HFF-Myc (cell line): ENCODE results near the gene PHF10.
A peak's percentile ranks its signal among the peaks of the same experiment; 100 is the strongest.
"Not testable (repeated sequence)": the region's sequence is repeated elsewhere in the genome, so short reads cannot be mapped to it uniquely, and the experiment has no call there.

Source experiments
- DNase-seq: peaks from one replicate; pipeline ENCODE4 v3.0.0-alpha.2; 2011; ENCODE audit warnings: low read depth; ENCODE audit errors: extremely low read depth
- H3K4me3 ChIP-seq: replicated peaks from 2 replicates; pipeline ENCODE4 v1.5.1; 2011; ENCODE audit warnings: low read depth, mild to moderate bottlenecking, control low read depth, low read length
- CTCF ChIP-seq: IDR thresholded peaks from 2 replicates; pipeline ENCODE4 v1.5.1; 2012; ENCODE audit warnings: mild to moderate bottlenecking, low read depth, low read length, control low read depth; ENCODE audit errors: missing control alignments

Gene PHF10

DNA sequence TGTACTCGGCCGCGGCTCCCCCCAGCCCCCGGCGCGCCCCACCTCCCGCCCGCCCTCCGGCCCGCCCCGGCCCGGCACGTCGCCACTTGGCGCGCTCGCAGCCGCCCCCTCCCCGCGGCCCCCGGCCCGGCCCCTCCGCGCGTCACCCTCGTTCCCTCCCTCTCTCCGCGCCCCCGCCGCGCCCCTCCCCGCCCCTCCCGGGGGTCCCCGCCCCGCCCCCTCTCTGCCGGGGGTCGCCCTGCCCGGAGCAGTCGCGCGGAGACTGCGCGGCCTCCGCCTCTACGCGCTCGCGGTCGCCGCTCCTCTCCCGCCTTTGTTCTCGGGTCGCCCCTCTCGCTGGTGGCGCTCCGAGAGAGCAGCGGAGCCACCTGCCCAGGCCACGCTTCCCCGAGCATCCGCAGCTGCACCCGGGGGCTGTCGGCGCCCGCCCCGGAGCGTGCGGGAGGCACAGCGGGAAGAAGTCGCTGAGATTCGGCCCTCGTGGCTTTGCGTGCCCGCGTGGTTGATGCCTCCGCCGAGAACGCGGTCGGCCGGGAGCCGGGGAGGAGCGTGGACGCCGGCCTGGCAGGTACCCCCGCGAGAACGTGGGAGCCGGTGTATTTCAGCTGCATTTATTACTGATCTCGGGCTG lies at the start of gene PHF10:
TSS of gene PHF10 (minus strand) at position 7 of the 631 bp plus-strand sequence. CDS start 569 bp downstream, outside the sequence.
- no peak for DNase-seq
- H3K4me3 ChIP-seq: peak within 1 kb of the TSS; percentile 66
- TF ChIP-seq CTCF: no peak

DNA sequence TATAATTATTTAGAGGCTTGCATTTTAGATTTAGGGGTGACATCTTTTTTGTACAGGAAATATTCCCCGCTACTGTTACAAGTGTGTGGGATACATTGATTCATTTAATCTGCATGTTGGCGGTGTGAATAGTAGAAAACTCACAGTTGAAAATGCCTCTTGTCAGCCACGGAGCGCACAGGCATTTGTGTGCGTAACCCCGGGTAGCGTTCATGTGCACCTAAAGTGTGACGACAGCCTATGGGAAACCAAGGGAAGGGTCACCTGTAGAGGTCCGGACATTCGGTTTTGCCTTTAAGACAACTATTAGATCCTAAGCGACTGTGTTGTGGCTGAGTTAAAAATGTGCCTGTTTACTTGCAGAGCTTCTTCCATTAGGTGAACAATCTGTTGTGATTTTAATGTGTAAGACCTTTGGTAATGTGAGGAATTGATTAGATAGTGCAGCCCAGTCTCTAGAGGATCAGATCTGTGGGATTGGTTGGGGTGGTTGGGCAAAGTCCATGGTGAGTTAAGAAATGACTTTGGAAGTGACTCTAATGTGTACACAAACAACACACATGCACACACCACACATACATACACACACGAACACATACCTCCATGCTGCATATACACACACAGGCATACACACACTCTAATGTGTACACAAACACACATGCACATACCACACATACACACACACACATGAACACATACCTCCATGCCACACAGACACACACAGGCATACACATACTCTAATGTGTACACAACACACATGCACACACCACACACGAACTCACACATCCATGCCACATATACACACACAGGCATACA lies 42.8 kb upstream of the PHF10 start:
- no peak for TF ChIP-seq CTCF
- H3K4me3 ChIP-seq: no peak overlapping the region
- DNase-seq: no peak

DNA sequence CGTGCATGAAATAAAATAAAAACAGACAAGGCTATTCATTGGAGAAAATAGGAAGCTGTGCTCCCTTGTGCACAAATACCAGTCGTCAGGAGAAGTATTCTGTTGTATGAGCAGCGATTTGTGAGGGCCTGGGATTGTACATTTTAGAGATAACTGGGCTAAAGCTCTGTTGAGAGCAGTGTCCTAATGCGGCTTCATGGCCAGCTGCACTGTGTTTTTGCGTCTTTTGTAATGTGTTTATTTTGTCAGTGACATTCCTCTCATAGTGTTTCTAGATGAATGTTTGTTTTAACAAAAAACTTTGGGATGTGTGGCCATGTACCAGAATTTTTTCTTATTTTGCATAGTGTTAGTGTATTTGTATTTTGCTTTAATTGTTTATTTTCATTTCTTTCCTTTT lies 41.9 kb upstream of the PHF10 start:
- no peak overlapping the region for H3K4me3 ChIP-seq
- TF ChIP-seq CTCF: no peak
- no peak for DNase-seq

- not testable (repeated sequence) for H3K4me3 ChIP-seq, DNase-seq
Observed at GRCh38 chr6:169765789-169766188, 41.5 kb upstream of the PHF10 start.

GRCh38 chr6:169763881-169764280 lies 39.6 kb upstream of the PHF10 start:
- no peak overlapping the region for H3K4me3 ChIP-seq
- DNase-seq: no peak
- no peak for TF ChIP-seq CTCF

DNA sequence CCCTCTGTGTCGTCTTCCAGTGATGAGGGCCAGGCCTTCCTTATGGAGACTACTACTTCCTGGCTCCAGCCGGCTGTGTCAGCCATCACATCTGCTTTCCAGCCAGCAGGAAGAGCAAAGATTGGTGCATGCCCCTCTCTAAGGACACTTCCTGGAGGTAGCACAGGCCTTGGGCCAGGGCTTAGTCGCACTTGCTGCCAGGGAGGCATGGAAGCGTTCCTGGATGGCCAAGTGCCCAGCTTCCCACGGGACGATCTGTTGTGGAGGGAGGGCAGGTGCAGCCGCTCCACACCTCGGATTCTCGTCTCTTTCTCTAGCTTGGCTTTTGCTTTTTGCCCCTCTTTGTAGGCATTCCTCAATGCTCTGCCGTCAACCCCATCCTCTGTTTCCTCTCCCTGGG lies 39.0 kb upstream of the PHF10 start:
- no peak for DNase-seq
- no peak overlapping the region for H3K4me3 ChIP-seq
- TF ChIP-seq CTCF: no peak

DNA sequence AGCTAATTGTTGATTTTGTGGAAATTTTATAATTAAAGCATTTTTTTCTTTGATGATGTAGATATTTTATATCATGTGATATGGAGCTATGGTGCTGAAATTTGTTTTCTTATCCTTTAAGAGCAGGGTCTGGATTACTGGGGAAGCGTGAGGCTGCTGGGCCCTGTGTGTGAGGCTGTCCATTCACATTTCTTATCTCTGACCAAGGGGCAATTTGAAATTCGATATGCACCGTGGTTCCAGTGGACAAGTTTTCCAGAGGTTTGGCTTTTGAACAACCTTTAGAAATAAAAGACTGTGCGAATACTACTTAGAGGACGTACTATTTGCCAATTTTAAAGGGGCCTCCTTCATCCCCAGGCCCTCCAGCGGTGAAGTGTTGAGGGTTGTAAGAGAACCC lies 30.9 kb upstream of the PHF10 start:
- DNase-seq: no peak
- H3K4me3 ChIP-seq: no peak overlapping the region
- no peak for TF ChIP-seq CTCF
